Measurements from ENCODE around the gene CXCL14.

GRCh38 chr5:135561266-135561665, 17.5 kb downstream of the CXCL14 start:
- TF ChIP-seq CTCF (IDR thresholded peaks at IDR 0.05) = no peak
- TF ChIP-seq POLR2A (IDR thresholded peaks at IDR 0.05) = no peak
